ENCODE data around the gene GRIFIN. TPM values are rescaled to one million over a fixed set of nuclear protein-coding genes. Genes with fewer than 3 reads are reported as not detected.

The GRIFIN gene
- total RNA-seq, 2 experiments from 2014 or later = not detected

- TF ChIP-seq CTCF (IDR thresholded peaks at IDR 0.05) = peak; percentile 90
- H3K27ac Mint-ChIP-seq = no peak overlapping the region
- CTCF ChIA-PET = interaction anchor here (0.9 to 1.6 kb wide), 6 partner anchors 9 to 233 kb away, joined by 3 to 5 read pairs (median 3); partner anchors contain the start of gene IQCE
- peaks cover 3% of the 10 kb centered on the region for H3K9me3 Mint-ChIP-seq
- H3K36me3 Mint-ChIP-seq (ENCODE audit: low read depth) = no peaks in the 10 kb centered on the region
- H3K4me1 Mint-ChIP-seq (ENCODE audit: low read depth) = no peaks in the 10 kb centered on the region
- H3K27me3 Mint-ChIP-seq = no peaks in the 10 kb centered on the region
- ATAC-seq = peak; percentile 98
- DNase-seq = peak; percentile 82
- no peak overlapping the region for H3K4me3 Mint-ChIP-seq
- POLR2A ChIA-PET = interaction anchor here (1.0 kb wide), 1 partner anchor 53 kb away, joined by 4 read pairs; no protein-coding TSS in a partner anchor
- intact Hi-C loops (cut with micrococcal nuclease) = loop anchor here (5.0 kb wide), 1 partner anchor 45 kb away; no protein-coding TSS in a partner anchor
Observed at GRCh38 chr7:2477447-2478398, 1.5 kb upstream of the GRIFIN start.

GRCh38 chr7:2476776-2477446, 713 bp upstream of the GRIFIN start:
- CTCF ChIA-PET = no interaction called here
- Mint-ChIP-seq H3K27me3 (no peaks in the 10 kb centered on the region), H3K27ac (no peak overlapping the region), H3K9me3 (no peaks in the 10 kb centered on the region), H3K4me3 (no peak overlapping the region), H3K4me1 (ENCODE audit: low read depth) (no peaks in the 10 kb centered on the region), H3K36me3 (ENCODE audit: low read depth) (no peaks in the 10 kb centered on the region)
- TF ChIP-seq CTCF (IDR thresholded peaks at IDR 0.05) = no peak
- ATAC-seq (no peak), DNase-seq (no peak)
- intact Hi-C loops (cut with micrococcal nuclease) = loop anchor here (5.0 kb wide), 1 partner anchor 45 kb away; no protein-coding TSS in a partner anchor
- POLR2A ChIA-PET = no interaction called here

- H3K36me3 Mint-ChIP-seq (ENCODE audit: low read depth) = no peaks in the 10 kb centered on the region
Observed at GRCh38 chr7:2475678-2476015, 551 bp downstream of the GRIFIN start.

GRCh38 chr7:2474813-2475677, 1.2 kb downstream of the GRIFIN start:
- intact Hi-C loops (cut with micrococcal nuclease) = loop anchor here (5.0 kb wide), 1 partner anchor 47 kb away; no protein-coding TSS in a partner anchor
- CTCF ChIA-PET = interaction anchor here (1.2 kb wide), 1 partner anchor 24 kb away, joined by 3 read pairs; no protein-coding TSS in a partner anchor
- no peak for ATAC-seq
- no peak for TF ChIP-seq CTCF (IDR thresholded peaks at IDR 0.05)
- no peak for DNase-seq
- H3K4me1 Mint-ChIP-seq (ENCODE audit: low read depth) = no peaks in the 10 kb centered on the region
- no peaks in the 10 kb centered on the region for H3K9me3 Mint-ChIP-seq
- H3K27me3 Mint-ChIP-seq = no peaks in the 10 kb centered on the region
- H3K4me3 Mint-ChIP-seq = no peak overlapping the region
- H3K36me3 Mint-ChIP-seq (ENCODE audit: low read depth) = no peaks in the 10 kb centered on the region
- POLR2A ChIA-PET = interaction anchor here (0.7 kb wide), 1 partner anchor 52 kb away, joined by 3 read pairs; no protein-coding TSS in a partner anchor
- no peak overlapping the region for H3K27ac Mint-ChIP-seq

More at GRCh38 chr7:2475678-2476015, 551 bp downstream of the GRIFIN start:
- no peak for ATAC-seq
- intact Hi-C loops (cut with micrococcal nuclease) = loop anchor here (5.0 kb wide), 1 partner anchor 47 kb away; no protein-coding TSS in a partner anchor
- Mint-ChIP-seq H3K9me3 (no peaks in the 10 kb centered on the region), H3K4me3 (no peak overlapping the region), H3K4me1 (ENCODE audit: low read depth) (no peaks in the 10 kb centered on the region), H3K27ac (no peak overlapping the region), H3K27me3 (no peaks in the 10 kb centered on the region)
- no peak for DNase-seq
- ChIA-PET POLR2A (no interaction called here), CTCF (no interaction called here)
- TF ChIP-seq CTCF (IDR thresholded peaks at IDR 0.05) = no peak

Measured in activated CD8-positive, alpha-beta T cell treated with anti-CD3 and anti-CD28 coated beads for 36 hours (primary cell).